ENCODE results near the gene EMP3.

- TF ChIP-seq POLR2A (IDR thresholded peaks at IDR 0.05): no peak
- no peak for TF ChIP-seq CTCF (IDR thresholded peaks at IDR 0.05)
Measured at GRCh38 chr19:48359123-48359522, 33.8 kb downstream of the EMP3 start.

Data from adrenal gland (tissue), 5 donors.